ENCODE measurements around the gene ITLN2.
"Not testable (repeated sequence)": the region's sequence is repeated elsewhere in the genome, so short reads cannot be mapped to it uniquely, and the experiment has no call there.

ITLN2 gene

DNA sequence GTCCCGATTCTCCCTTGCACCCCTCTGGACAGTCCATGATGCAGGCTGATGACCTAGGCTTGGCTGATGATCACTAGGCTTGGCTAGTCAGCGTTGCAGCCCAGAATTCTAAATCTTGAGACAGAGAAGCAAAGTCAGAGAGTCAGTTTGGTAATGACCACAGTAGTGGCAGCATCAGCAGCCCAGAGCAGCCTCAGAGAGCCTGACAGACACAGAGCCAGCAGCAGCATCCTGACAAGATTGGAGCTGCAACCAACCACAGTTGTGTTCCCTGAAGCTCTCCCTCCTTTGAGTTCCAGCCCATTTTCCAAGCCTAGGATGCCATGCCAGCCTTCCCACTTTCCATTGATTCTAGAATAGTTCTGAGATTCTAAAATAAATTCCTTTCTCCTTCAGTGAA is 52.8 kb downstream of the ITLN2 start:
- Mint-ChIP-seq H3K27ac (no peak overlapping the region), H3K4me1 (no peaks in the 10 kb centered on the region), H3K9me3 (no peaks in the 10 kb centered on the region), H3K27me3 (peaks cover 33% of the 10 kb centered on the region), H3K36me3 (no peaks in the 10 kb centered on the region), H3K4me3 (no peak overlapping the region)
- ATAC-seq = no peak

- not testable (repeated sequence) for H3K9me3 Mint-ChIP-seq, H3K27ac Mint-ChIP-seq, H3K36me3 Mint-ChIP-seq, H3K4me3 Mint-ChIP-seq, ATAC-seq, H3K4me1 Mint-ChIP-seq
- peaks cover 44% of the 10 kb centered on the region for H3K27me3 Mint-ChIP-seq
These were observed 53.9 kb downstream of the ITLN2 start for GRCh38 chr1:160900683-160901082.

Data from stimulated activated memory B cell treated with anti-CD40 and anti-IgM and Interleukin-4, amounts not matched to agents 10 μg/mL and 1 μg/mL and 100 μg/mL, for 72 hours (primary cell).